RWPE2 (cell line): ENCODE data around the gene NSMCE4A.

ENCODE experiments used
- ATAC-seq: fragments of 200-7000 bp; cut with Tn5 transposase; 3 replicates; pipeline ENCODE4 v1.9.1; 2021; ENCODE audit warnings: low read depth
- DNase-seq: peaks from one replicate; pipeline ENCODE4 v3.0.0-alpha.2; 2020; ENCODE audit warnings: low spot score
- H3K27ac ChIP-seq: fragments of 450-650 bp; 2 replicates; pipeline ENCODE4 v1.5.1; 2017; ENCODE audit warnings: mild to moderate bottlenecking; ENCODE audit not compliant: poor library complexity, severe bottlenecking
- H3K27me3 ChIP-seq: fragments of 250-450 bp; sonication (Bioruptor Pico); 2 replicates; pipeline ENCODE4 v1.5.1; 2021; ENCODE audit warnings: mild to moderate bottlenecking, moderate library complexity; ENCODE audit not compliant: insufficient read depth, poor library complexity, severe bottlenecking
- H3K36me3 ChIP-seq: fragments of 250-450 bp; sonication (Bioruptor Pico); 2 replicates; pipeline ENCODE4 v1.5.1; 2020; ENCODE audit warnings: low read depth, mild to moderate bottlenecking, moderate library complexity
- H3K4me1 ChIP-seq: fragments of 250-450 bp; sonication (Bioruptor Pico); 2 replicates; pipeline ENCODE4 v1.5.1; 2021; ENCODE audit warnings: mild to moderate bottlenecking, moderate library complexity; ENCODE audit not compliant: insufficient read depth, poor library complexity, severe bottlenecking
- H3K4me3 ChIP-seq: fragments of 250-450 bp; sonication (Bioruptor Pico); 2 replicates; pipeline ENCODE4 v1.5.1; 2021; ENCODE audit warnings: mild to moderate bottlenecking, moderate library complexity; ENCODE audit not compliant: severe bottlenecking
- H3K9me3 ChIP-seq: fragments of 250-450 bp; sonication (Bioruptor Pico); 2 replicates; pipeline ENCODE4 v1.5.1; 2021; ENCODE audit warnings: mild to moderate bottlenecking, moderate library complexity; ENCODE audit not compliant: severe bottlenecking
- TF ChIP-seq, protein P1 (sequence below): fragments of 450-650 bp; IDR thresholded peaks from one replicate; pipeline ENCODE4 v1.5.1; 2017; ENCODE audit warnings: mild to moderate bottlenecking, moderate library complexity; ENCODE audit not compliant: poor library complexity, severe bottlenecking

The NSMCE4A gene

DNA sequence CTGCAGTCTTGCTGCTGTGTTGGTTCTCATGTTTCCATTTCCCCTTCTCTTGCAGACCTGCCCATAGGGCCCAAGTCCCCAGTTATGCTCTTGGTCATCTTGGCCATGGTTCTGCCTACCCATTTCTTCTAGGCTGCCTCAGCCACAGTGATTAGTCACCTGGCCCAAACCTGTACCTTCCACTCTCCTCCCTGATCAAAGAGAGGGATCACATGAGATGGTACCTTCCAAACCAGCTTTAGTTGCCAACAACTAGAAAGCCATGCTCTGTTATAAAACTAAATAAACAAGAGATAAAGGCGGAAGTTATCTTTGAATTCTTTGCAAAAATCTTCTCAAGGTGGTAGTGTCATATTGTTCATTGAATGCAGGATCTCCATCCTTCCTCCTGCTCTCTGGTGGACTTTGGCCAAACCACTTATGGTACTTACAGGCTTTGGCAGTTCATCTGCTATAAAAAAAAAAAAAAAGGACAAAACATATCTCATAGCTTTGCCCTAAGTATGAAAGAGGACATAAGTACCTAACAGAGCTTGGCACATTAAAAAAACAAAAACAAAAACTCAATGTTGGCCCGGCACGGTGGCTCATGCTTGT lies 39.7 kb upstream of the NSMCE4A start:
- TF ChIP-seq, protein P1, sequence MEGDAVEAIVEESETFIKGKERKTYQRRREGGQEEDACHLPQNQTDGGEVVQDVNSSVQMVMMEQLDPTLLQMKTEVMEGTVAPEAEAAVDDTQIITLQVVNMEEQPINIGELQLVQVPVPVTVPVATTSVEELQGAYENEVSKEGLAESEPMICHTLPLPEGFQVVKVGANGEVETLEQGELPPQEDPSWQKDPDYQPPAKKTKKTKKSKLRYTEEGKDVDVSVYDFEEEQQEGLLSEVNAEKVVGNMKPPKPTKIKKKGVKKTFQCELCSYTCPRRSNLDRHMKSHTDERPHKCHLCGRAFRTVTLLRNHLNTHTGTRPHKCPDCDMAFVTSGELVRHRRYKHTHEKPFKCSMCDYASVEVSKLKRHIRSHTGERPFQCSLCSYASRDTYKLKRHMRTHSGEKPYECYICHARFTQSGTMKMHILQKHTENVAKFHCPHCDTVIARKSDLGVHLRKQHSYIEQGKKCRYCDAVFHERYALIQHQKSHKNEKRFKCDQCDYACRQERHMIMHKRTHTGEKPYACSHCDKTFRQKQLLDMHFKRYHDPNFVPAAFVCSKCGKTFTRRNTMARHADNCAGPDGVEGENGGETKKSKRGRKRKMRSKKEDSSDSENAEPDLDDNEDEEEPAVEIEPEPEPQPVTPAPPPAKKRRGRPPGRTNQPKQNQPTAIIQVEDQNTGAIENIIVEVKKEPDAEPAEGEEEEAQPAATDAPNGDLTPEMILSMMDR, result no peak
- Histone ChIP-seq H3K4me3 (no peak overlapping the region), H3K27me3 (no peaks in the 10 kb centered on the region), H3K9me3 (no peaks in the 10 kb centered on the region), H3K36me3 (no peaks in the 10 kb centered on the region), H3K27ac (no peak overlapping the region), H3K4me1 (peaks cover 14% of the 10 kb centered on the region)
- ATAC-seq (no peak), DNase-seq (no peak)

DNA sequence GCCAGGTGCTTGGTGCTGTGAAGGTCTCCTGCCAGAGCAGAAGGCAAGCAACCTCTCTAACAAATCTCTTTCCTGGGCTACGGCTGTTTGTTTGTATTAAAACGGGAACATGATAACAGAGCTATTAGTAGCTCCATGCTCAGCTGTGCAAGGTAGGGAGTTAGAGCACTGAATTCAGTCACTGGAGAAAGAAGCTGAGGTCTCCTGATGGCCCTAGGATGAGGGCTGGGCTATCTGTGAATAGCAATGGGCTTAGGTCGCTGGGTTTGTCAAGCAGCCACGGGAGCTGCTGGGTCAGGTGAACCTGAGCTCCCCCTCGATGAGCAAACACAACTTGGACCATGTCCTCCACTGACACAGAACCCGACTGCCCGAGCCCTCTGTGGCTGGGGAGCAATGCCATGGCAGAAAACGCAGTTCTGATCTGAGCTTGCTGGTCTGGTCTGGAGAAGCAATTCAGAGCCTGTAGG lies 38.3 kb upstream of the NSMCE4A start:
- ATAC-seq (no peak), DNase-seq (no peak)
- TF ChIP-seq, protein P1, result no peak
- Histone ChIP-seq H3K4me1 (peaks cover 2% of the 10 kb centered on the region), H3K9me3 (no peaks in the 10 kb centered on the region), H3K27ac (no peak overlapping the region), H3K27me3 (no peaks in the 10 kb centered on the region), H3K4me3 (no peak overlapping the region), H3K36me3 (no peaks in the 10 kb centered on the region)

DNA sequence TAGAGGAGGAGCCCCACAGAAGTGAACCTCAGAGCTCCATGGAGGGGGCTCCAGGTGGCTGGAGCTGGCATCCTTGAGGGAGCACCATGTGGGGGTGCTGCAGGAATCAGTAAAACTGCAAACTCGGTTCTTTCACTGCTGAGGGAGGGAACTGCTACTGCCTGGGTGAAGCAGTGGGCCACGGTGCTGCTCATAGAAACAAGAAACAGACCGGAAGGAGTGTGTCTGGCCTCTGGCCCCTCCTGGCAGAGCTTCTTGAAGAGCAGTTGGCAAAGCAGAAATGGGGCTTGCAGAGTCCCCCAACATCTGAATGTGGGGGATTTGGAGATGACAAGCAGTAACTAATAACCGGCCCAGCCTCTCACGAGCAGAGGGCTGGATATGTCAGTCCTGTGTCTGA lies 37.7 kb upstream of the NSMCE4A start:
- H3K27me3 ChIP-seq, result no peaks in the 10 kb centered on the region
- no peak overlapping the region for H3K27ac ChIP-seq
- ATAC-seq (no peak), DNase-seq (no peak)
- H3K4me3 ChIP-seq, result no peak overlapping the region
- H3K4me1 ChIP-seq, result no peaks in the 10 kb centered on the region
- H3K36me3 ChIP-seq, result no peaks in the 10 kb centered on the region
- TF ChIP-seq, protein P1, result no peak
- H3K9me3 ChIP-seq, result no peaks in the 10 kb centered on the region

DNA sequence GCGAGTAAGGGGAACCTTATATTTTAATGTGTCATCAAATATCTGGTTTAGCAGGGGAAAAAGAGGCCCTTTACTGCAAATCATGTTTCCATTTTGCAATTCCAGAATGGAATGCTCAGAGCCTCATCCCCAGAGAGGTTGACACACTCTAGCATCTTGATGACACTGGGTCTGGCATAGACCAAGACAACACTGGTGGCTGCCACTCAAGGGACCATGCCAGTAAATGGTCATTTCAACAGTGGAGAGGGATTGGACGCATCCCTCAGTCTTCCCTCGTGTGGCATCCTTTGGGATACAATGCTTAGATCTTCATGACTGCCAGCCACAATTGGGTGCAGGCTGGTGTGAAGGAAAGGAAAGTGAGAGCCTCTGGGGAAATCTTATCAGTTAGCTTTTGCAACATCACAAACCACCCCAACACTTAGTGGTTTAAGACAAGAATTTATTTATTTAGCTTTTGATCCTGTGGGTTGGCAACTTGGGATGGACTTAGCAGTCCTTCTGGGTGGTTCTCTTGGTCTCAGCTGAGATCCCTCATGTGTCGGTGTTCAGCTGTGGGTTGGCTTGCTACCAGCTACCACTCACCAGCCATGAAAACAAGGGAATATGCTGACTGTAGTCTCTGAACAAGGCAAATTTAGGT lies 35.5 kb upstream of the NSMCE4A start:
- ATAC-seq, result no peak
- DNase-seq, result no peak
- Histone ChIP-seq H3K36me3 (no peaks in the 10 kb centered on the region), H3K27ac (no peak overlapping the region), H3K4me1 (no peaks in the 10 kb centered on the region), H3K27me3 (no peaks in the 10 kb centered on the region), H3K4me3 (no peak overlapping the region), H3K9me3 (no peaks in the 10 kb centered on the region)
- TF ChIP-seq, protein P1, result no peak

DNA sequence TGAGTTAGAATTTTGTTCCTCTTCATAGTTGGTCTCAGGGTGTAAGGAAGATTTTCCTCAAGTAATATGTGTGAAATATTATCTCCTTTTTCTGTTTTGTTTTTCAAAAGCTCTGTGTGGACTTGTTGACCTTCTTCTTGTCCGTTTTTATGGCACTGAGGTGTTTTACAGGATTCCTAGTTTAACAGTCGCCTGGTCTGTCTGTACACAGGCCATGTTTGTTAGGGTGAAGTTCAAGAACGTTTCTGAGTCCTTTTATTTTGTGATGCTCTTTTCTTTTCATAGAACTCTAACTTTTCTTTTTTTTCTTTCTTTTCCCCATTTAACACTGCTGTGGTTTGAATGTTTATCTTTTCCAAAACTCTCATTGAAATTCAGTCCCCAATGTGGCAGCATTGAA lies 32.4 kb upstream of the NSMCE4A start:
- Histone ChIP-seq H3K27ac (no peak overlapping the region), H3K9me3 (no peaks in the 10 kb centered on the region), H3K36me3 (no peaks in the 10 kb centered on the region), H3K4me3 (no peak overlapping the region), H3K27me3 (no peaks in the 10 kb centered on the region), H3K4me1 (no peaks in the 10 kb centered on the region)
- no peak for ATAC-seq
- no peak for DNase-seq
- TF ChIP-seq, protein P1, result no peak
